Right lobe of liver (tissue), 6 donors: ENCODE measurements around the gene DYRK1A. TPM values are rescaled to one million over a fixed set of nuclear protein-coding genes. Genes with fewer than 3 reads are reported as not detected.

Source experiments
- ATAC-seq, 4 donors: fragments of 200-7000 bp; cut with Tn5 transposase; one replicate each; pipeline ENCODE4 v1.9.1; 2020; ENCODE audit warnings: mild to moderate bottlenecking in 4 of 4, moderate library complexity in 4 of 4
- DNase-seq, 3 donors: peaks; one replicate each; pipeline ENCODE4 v3.0.0-alpha.2; 2020
- H3K27ac ChIP-seq, 3 donors: fragments of 200-600 bp; one replicate each; pipeline ENCODE4 v1.8.0; 2022
- H3K27me3 ChIP-seq, 2 donors: fragments of 200-600 bp; one replicate each; pipeline ENCODE4 v1.8.0; 2022
- H3K36me3 ChIP-seq, 4 donors: fragments of 200-600 bp; sonication (generic) in 1 of 4; one replicate each; pipeline versions ENCODE4 v1.5.1 to v1.8.0; 2017 to 2022; ENCODE audit warnings: control low read depth in 1 of 4
- H3K4me1 ChIP-seq, 4 donors: fragments of 200-600 bp; sonication (generic) in 1 of 4; one replicate each; pipeline versions ENCODE4 v1.5.1 to v1.8.0; 2017 to 2022; ENCODE audit warnings: control low read depth in 1 of 4
- H3K4me3 ChIP-seq, 3 donors: fragments of 200-600 bp; one replicate each; pipeline ENCODE4 v1.8.0; 2022
- H3K9me3 ChIP-seq, 4 donors: fragments of 200-600 bp; sonication (generic) in 1 of 4; one replicate each; pipeline versions ENCODE4 v1.5.1 to v1.8.0; 2017 to 2022; ENCODE audit warnings: control low read depth in 1 of 4
- CTCF ChIP-seq, 4 donors: fragments of 200-600 bp in 3 of 4; fragments of 450-650 bp in 1 of 4; IDR thresholded peaks; one replicate each; pipeline versions ENCODE4 v1.5.1 to v1.8.0; 2016 to 2022; ENCODE audit warnings: antibody characterized with exemption in 4 of 4, mild to moderate bottlenecking in 2 of 4
- POLR2A ChIP-seq: fragments of 450-650 bp; IDR thresholded peaks from one replicate; pipeline ENCODE4 v1.6.1; 2017; ENCODE audit warnings: antibody characterized with exemption, mild to moderate bottlenecking
- WGBS: methylation state at CpG from one replicate; pipeline ENCODE4 v1.1.6; 2018; ENCODE audit warnings: low coverage, low lambda C conversion rate; ENCODE audit not compliant: insufficient coverage; ENCODE audit errors: missing lambda C conversion rate; 5-methylcytosine and 5-hydroxymethylcytosine counted together
- intact Hi-C, 2 donors: fragments of 100-400 bp; cut with DNase I; formaldehyde crosslinking; loops; one replicate each; pipeline versions ENCODE4 v1.11.2 to v1.14.1; 2022
- total RNA-seq, 6 experiments: library from RNA; depleted of rRNA in 2 of 6; stranded (reverse); fragments of >200 nt in 2 of 6; fragmentation: NEBNext Ultra II Directional in 3 of 6; extraction: Animal tissue kit (Norgen Biotek cat#: 25700) in 3 of 6; gene quantifications; one replicate each; pipeline versions ENCODE4 v1.1.0 to v1.2.4, GENCODE V29; 2016 to 2023
- donor health status: DM: no; HTN: yes; CAD: no.
- donor health status: DM: no; HTN: no; CAD: no.
- donor health status: DM: no; HTN: no; CAD: no.
- donor health status: DM: no; HTN: yes; CAD: no.
- donor health status: DM: no; HTN: yes; CAD: no.

Gene DYRK1A
- total RNA-seq, 6 experiments from 2014 or later: 20.6 to 32.5 (median 25.7) TPM

GRCh38 chr21:37574751-37575150, 208.2 kb downstream of the DYRK1A start:
- H3K4me1 ChIP-seq: no peaks in the 10 kb centered on the region
- H3K4me3 ChIP-seq: no peak overlapping the region
- no CpG with 5 or more reads among the region's 7 CpGs for WGBS
- H3K27me3 ChIP-seq: no peaks in the 10 kb centered on the region
- ATAC-seq: no peak
- no peaks in the 10 kb centered on the region for H3K36me3 ChIP-seq
- H3K9me3 ChIP-seq: no peaks in the 10 kb centered on the region
- DNase-seq: no peak
- TF ChIP-seq CTCF (IDR thresholded peaks at IDR 0.05) (no peak), POLR2A (no peak)
- intact Hi-C loops: no loop called here
- H3K27ac ChIP-seq: no peak overlapping the region

GRCh38 chr21:37575580-37575979, 209.0 kb downstream of the DYRK1A start:
- no peak for DNase-seq
- no peak for ATAC-seq
- TF ChIP-seq CTCF (IDR thresholded peaks at IDR 0.05): no peak
- TF ChIP-seq POLR2A: no peak
- 83% methylated on average over 7 of the region's 11 CpGs for whole genome bisulfite sequencing
- H3K36me3 ChIP-seq: no peaks in the 10 kb centered on the region
- H3K4me1 ChIP-seq: no peaks in the 10 kb centered on the region
- no peaks in the 10 kb centered on the region for H3K9me3 ChIP-seq
- no peak overlapping the region for H3K4me3 ChIP-seq
- no peak overlapping the region for H3K27ac ChIP-seq
- intact Hi-C loops: no loop called here
- H3K27me3 ChIP-seq: no peaks in the 10 kb centered on the region

Other genes starting within 250 kb of the DYRK1A start
- 10 to 100 TPM; 27.4 to 52.3 (median 31.3) TPM for gene VPS26C, start 99.4 kb upstream of the DYRK1A start, total RNA-seq